ENCODE results near the gene TSPAN12.
"Not testable (repeated sequence)": the region's sequence is repeated elsewhere in the genome, so short reads cannot be mapped to it uniquely, and the experiment has no call there.

TSPAN12 gene

DNA sequence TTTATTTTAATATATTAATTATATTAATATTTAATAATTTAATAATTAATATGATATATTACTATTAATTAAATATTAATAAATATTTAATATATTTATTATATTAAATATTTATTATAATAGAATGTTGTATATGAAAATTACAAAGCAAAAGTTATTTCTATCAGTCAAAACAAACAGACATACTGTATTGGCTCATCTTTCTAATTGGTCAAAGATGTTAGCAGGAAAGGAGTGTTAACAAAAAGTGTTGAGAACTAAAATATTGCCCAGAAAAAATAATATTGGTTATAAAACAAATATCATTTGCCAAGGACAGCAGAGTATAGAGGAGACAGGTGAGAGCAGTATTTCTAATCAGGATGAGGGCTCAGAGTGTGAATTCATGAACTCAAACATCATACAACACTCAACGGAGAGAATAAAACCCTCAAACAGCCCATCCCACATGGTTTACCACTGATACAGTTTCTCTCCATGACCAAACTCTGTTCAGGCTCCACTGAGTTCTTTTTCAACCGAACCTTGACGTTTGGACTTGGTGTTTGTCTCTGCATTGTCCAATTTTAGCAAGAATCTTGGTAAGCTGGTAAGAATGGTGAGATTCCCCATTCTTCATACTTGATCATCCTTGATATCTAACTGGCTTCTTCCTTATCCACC lies 58.0 kb downstream of the TSPAN12 start:
- DNase-seq: no peak

DNA sequence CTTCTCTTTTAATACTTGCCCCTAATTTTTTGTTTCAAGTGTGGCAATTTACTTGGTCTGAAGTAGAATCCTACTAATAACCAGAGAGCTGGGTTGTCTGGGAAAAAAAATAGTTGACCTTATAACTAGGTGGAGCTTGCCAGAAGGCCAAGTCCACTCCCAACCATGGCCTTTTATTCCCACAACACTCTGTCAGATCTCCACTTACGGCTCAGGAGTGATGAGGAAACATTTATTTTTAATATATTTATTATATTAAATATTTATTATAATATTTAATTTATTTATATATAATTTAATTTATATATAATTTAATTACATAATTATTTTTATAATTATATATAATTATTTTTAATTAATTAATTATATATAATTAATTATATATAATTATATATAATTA lies 58.8 kb downstream of the TSPAN12 start:
- no peak for DNase-seq

DNA sequence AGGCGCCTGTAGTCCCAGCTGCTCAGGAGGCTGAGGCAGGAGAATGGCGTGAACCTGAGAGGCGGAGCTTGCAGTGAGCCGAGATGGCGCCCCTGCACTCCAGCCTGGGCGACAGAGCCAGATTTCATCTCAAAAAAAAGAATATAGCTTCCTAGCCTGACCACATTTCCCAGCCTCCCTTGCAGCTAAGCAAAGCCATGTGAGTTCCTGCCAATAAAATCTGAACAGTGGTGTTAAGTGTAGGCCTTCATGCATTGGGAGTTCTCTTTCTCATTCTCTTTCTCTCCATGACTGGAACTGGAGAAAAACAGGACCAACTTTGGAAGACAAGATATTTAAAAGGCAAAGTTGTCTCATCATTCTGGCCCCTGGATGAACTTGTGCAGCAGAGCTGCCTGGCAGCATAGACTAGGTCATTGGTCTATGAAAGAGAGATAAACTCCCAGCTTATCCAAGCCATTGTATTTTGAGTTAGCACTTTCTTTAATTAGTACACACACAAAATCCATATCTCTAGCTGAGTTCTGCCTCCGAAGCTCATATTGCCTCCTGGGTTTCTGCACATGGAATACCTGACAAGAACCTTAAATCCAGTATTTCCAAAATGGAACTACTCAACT lies 60.8 kb downstream of the TSPAN12 start:
- DNase-seq: no peak

DNA sequence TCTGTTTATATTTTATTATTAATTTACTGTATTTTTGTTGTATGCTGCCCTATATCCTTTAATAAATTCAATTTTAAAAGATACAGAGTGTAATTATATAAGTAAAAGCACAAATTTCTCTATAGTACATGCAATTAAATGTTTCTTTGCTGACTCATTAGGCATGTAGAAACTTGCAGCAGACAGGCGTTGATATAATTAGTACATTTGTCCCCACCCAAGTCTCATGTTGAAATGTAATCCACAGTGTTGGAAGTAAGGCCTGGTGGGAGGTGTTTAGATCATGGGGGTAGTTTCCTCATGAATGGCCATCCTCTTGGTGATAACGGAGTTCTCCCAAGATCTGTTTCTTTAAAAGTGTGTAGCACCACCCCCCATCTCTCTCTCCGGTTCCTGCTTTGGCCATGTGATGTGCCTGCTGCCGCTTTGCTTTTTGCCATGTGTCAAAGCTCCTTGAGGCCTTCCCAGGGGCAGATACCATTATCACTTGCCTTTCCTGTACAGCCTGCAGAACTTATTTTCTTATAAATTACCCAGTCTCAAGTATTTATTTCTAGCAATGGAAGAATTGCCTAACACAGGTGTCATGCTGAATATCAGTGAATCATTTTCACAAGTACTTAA lies 63.7 kb downstream of the TSPAN12 start:
- DNase-seq: no peak

DNA sequence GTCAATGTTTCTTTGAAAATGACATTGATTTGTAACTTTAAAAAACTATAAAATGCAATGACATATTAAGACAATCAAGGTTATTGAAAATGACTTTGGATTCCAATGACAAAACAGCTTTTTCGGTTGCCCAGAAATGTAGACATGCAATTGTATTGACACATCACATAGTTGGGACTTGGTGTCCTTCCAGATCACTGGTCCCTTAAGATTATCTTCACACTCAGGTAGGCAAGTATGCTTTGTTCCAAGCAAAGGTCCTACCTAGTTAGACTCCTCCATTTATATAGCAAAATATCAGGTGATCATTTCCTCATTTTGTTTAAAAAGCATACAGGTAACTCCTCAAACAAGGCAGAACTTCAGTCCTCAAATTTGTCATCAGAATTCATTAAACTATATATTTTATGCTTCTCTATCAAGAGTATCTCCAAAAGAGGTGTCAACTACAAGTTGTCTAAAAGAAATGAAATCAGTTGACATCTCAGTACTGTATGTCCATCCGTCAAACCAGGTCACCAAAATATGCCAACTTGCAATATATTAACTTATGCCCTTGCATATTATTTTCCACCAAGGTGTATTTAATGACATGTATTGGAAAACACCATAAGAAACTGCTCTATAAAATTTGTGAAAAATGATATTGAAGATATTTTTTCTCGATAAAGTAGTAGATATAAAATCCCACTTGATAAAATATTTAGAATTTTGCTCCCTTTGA lies 64.6 kb downstream of the TSPAN12 start:
- no peak for DNase-seq

DNA sequence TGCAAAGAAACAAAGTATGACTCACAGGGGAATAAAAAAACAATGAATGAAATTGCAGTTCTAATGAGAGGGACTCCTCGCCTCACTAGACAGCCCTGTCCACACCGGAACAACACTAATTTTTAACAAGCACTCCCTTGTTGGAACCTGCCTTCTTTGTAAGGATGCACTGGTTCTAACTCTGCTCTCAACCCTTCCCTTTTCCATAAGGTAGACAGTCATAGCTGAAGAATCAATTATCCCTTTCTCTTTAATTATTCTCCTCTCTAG lies 65.1 kb downstream of the TSPAN12 start:
- DNase-seq: no peak

DNA sequence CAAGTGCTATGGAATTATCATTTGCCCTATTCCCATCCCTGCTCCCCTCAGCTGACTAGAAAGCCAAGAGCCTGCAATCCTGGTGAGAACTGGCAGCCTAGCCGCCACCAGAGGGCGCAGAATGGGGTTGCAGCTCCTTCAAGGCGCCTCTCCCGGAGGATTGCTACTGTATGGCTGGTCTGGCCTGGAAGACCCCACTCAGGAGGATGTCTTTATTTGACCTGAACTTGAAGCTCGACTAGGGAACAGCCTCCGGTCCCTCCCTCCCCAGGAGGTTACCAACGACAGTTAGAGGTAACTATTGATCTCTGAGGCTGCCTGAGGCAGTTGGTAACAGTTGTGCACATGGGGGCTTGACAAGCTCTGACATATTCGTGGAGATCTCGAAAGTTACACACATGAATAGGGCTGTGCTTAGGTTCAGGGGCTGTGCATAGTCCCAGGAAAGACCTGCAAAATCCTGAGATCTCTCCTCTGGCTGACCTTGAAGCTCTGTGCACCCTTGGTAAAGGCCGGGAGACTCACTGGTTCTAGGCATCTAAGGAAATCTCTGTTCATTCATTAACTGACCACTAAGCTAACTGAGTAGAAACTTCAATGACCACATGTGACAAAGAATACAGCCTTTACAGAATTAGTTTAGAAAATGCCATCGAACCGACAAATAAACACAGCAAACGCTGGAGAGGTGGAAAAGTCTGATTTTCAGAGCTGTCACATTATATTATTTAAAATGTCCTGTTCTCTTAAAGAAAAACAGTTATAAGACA lies 65.7 kb downstream of the TSPAN12 start:
- peak; percentile 39 for DNase-seq

DNA sequence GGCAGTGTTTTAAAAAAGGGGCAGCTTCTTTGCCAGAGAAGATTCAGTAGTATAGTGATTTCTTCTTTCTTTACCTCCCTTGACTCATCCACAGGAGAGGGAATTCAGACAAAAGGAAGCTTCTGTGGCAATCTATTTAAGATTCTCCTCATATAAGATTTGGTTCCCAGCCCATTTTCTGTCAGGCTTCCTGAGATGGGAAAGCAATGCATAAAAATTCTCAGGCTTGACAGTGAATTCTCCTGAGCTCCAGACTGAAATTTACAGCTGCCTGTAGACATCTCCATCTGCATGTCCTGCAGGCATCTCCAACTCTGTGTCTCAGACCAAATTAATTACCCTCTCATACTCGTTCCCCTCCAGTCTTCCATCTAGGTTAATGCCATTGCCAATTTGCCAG lies 72.8 kb downstream of the TSPAN12 start:
- no peak for DNase-seq

DNA sequence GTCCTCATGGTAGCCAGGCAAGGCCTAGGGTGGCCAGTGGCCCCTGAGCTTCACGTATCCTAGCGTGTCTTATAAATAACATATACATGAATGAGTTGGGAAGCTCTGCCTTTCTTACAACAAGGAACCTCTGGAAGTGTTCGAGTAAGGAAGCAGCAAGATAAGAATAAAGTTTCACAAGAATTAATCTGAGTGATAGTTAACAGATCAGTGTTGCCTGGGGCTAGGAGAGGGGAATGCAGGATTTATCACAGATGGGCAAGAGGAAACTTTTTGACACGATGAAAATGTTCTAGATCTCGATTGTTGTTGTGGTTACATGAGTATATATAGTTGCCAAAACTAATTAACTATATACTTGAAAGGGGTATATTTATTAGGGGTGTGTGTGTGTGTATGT lies 74.2 kb downstream of the TSPAN12 start:
- no peak for DNase-seq

DNA sequence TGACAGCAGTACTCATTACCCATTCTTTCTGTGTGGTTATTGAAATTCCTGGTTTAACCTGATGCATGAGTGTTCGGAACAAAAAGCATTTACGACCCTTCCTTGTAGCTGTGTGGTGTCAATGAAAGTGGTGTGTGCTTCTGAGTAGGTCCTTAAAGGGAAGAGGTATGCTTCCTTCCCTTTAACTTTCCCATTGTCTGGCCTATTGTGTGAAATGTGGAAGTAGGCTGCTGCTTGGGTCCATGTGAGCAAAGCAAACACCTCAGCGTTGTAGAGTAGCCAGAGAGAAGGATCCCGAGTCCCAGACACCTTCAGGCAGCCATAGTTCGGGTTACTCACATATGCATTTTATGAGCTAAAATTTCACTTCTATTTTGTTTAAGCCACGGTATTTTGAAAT lies 74.7 kb downstream of the TSPAN12 start:
- DNase-seq: no peak

DNA sequence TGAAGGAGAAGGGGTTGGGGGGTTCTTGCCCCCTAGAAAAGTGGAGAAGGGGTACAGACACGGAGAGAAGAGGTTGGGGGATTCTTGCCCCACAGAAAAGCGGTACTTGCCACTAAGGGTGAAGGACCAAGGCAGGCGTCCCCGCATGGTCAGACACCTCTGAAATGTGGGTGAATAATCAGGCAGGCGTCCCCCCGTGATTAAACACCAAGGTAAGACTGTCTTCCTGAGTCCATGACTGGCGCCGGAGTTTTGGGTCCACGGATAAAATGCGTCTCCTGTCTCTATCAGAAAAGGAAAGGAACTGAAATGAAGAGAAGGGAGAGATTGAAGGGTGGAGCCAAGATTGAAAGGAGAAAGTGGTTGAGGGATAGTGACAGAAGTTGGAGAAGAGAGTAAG lies 76.0 kb downstream of the TSPAN12 start:
- DNase-seq: not testable (repeated sequence)

DNA sequence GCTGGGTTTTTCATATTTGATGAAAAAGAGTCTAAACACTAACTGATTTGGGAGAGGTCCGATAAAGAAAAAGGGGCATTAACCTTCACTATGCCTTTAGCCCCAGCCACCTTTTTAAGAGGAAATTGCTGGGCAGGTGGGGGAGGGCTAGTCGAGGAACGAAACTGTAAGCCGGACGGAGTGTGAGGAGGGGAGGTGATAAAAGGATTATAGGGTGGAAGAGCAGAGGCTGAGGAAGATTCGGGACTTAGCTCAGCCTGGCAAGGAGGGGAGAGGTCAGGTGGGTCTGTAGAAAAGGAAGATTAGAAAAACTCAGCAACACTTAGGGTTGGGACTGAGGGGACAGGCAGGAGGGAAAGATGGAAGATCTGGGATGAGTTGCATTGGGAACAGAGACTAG lies 77.0 kb downstream of the TSPAN12 start:
- no peak for DNase-seq

DNA sequence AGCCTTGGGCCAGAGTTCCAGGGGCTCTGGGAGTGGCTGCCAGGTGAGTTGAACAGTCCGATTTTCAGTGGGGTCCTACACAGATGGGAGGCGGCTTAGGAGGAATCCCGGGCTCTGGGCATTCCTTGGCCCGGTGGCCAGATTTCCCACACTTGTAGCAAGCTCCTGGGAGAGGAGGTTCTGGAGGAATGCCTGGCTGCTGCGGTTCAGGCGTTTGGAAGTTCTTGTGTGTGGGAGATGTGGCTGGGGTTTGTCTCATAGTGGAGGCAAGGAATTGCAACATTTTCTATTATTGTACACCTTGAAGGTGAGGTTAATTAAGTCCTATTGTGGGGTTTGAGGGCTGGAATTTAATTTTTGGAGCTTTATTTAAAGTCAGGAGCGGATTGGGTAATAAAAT lies 77.5 kb downstream of the TSPAN12 start:
- DNase-seq: not testable (repeated sequence)

DNA sequence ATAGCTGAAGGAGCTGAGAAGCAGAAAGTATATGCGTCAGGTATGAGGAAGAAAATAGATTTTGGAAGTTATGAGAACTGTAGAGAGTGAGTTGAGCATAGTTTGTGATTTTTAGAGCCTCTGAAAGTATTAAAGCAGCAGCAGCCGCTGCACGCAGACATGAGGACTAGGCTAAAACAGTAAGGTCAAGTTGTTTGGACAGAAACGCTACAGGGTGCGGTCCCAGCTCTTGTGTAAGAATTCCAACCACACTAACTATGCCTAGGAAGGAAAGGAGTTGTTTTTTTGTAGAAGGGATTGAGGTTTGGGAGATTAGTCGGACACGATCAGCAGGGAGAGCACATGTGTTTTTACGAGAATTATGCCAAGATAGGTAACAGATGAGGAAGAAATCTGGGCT lies 78.9 kb downstream of the TSPAN12 start:
- DNase-seq: not testable (repeated sequence)

DNA sequence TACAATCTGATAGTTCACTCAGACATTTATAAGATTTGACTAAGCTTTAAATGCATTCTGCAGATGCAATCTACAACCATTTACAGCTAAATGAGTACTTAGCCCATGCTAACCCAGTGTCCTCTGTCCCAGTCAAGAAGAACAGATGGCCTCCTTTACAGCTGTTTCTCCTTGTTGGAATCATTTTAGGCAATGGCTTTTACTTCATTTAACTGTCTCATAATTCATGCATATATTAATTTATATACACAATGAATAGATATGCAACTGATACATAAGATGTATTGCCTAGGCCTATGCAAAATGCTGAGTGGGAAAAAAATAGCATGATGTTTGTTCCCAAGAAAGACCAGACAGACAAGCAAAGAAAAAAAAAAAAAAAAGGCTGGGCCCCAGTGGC lies 82.2 kb downstream of the TSPAN12 start:
- no peak for DNase-seq

DNA sequence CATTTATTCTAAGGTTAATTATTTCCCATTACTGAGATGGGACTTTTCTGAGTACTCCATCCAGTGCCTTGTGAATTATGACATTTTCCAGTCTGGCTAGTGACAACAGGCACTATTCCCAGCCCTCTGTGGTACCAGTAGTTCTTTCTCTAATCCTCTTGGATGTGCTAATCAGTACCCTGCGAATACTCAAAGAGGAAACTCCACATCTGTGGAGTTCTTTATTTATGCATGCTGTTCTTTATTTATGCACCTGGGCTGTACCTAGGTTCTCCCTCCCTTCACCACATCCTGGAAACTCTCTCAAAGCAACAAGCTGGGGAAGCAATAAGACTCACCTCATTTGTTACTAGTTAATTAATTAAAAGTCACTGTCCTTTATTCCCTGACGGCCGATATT lies 83.5 kb downstream of the TSPAN12 start:
- DNase-seq: no peak

DNA sequence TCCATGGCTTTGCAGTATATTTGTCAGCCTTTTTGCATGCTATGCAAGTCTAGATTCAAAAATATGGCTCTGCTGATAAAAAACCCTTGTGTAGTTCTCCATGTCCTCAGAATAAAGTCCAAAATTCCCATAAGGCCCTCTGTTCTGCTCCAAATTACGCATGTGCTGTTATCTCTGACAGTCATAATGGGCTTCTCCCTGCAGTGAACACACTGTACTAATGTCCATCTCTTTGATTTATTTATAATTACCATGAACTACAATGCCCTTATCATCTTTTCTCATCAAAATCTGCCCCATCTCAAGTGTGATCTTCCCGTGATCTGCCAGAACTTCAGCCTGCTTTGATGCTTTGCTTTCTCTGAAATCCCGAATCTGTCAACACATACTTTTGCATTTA lies 87.7 kb downstream of the TSPAN12 start:
- no peak for DNase-seq

DNA sequence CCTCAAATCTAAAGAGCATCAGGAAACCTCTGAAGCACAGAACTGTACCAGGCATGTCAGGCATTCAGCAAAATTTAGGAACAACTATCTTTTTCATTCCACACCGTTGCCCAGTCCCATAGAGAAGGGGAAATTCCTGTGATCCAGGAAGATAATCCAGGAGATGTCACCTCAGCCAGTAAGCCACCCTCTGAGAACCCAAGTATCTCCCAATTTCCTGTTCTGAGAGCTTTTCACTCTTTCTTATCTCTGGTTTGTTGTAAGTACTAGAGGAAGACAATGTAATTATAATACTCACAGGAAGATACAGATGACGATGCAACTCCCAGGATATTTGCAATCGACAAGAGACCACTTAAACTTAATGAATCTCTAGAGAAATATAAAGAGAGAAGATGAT lies 97.1 kb downstream of the TSPAN12 start:
- DNase-seq: no peak

DNA sequence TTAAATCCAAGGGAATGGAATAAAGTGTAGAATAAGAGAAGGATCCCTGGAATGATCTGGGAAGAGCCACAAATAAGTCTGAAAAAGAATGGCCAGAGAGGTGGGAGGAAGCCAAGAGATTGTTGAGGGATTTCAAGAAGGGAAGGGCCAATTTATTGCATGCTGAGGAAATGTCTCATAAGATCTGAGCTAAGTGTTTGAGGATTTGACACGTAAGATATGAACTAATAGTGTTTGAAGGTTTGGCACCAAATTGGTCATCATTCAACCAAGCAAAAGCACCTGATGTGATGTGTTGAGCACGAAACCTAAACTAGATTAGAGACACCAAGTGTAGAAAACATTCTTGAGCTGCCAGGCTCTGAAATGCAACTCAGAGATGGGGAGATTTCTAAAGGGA lies 97.9 kb downstream of the TSPAN12 start:
- DNase-seq: no peak

DNA sequence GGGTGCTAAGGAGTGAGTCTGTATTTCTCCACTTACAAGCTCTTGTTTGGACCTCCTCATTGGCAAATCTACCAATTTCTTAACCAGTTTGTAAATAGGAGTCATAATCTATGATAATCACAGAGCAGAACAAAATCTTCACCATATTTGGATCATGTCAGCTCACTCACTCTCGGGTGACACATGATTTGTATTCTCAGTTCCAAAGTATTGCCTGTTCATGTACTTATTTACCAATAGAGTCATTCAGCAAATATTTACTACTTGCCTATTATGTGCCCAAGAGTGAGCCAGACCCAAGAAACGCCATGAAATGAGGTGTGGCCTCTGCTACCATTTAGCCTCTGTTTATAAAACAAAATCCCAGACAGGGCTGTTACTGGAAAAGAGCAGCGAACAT lies 114.8 kb downstream of the TSPAN12 start:
- peak; percentile 93 for DNase-seq

DNA sequence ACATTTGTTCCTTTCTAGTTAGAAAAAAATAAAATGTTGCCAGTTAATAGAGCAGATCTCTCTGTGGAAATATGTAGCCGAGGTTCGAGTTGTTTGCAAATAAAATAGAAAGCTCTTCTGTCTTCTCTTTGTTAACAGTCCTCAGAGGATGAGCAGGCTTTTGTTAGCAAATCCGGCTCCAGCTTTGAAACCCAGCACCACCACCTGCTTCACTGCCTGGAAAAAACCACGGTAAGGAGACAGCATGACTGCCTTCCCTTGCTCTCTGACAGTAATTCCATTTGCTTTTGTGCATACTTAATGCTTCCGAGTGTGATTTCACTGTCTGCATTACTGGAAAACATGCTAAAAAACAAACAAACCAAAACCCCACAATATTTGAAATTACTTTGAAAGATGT lies 115.6 kb downstream of the TSPAN12 start:
- peak; percentile 94 for DNase-seq

DNA sequence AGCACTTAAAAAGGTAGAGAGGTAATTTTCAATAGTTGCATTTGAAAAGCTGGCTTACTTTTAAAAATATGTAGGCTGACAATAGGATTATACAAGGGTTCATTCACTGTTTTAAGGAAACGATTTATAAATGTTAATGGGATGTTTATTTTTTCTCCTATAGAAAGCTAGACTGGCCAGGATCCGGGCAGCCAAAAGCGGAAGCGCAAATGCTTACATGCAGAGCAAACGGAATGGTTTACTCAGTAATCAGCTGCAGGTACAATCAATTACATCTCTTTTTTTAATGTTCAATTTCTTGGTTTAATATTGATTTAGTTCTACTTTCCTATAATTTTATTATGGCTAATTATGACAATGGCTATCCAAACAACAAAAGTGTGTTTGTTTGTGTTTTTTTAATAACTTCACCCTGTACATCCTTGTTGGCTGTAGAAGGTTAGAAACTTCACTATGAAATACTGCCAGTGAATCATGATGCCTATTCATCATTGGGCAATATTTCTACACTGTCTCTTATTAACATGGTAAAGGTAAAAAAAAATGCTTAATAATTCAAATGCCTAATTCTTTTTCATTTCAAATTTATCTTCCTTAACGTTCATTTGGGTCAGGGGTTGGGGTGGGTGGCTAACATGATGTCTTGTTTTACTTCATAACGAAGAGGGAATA lies 116.4 kb downstream of the TSPAN12 start:
- peak; percentile 70 for DNase-seq

DNA sequence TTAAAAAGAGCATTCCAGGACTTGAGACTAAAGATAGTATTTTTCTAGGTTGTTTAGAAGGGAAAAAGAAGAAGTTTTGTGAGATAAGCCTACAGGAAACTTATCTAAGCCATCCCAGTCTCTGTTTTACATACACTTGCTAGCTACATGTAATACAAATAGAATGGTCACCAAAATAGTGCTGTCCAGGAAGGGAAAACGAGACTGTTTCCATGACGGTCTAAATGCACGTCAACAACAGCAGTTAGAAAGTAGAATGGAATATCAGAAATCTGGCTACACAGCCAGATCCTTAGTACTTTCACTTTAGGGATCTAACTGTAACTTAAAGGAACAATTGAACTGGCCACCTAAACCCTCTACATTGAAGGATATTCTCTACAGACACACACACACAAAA lies 117.6 kb downstream of the TSPAN12 start:
- DNase-seq: peak; percentile 75

Measured in NCI-H2029 (cell line).